GM18858 (cell line): ENCODE data around the gene PRKAR1B.
"Not testable (repeated sequence)": the region's sequence is repeated elsewhere in the genome, so short reads cannot be mapped to it uniquely, and the experiment has no call there.

Experiments used
- ATAC-seq: cut with Tn5 transposase; IDR thresholded peaks from one replicate; pipeline ENCODE4 v1.9.1; 2021; ENCODE audit not compliant: unreplicated experiment

The PRKAR1B gene

GRCh38 chr7:672891-673290 lies 54.2 kb downstream of the PRKAR1B start:
- no peak for ATAC-seq

GRCh38 chr7:671415-672042 lies 55.6 kb downstream of the PRKAR1B start:
- no peak for ATAC-seq

- no peak for ATAC-seq
These were observed 56.3 kb downstream of the PRKAR1B start for GRCh38 chr7:670501-671390.

- ATAC-seq = no peak
These were observed 58.1 kb downstream of the PRKAR1B start for GRCh38 chr7:668958-669357.

GRCh38 chr7:668139-668931 lies 58.7 kb downstream of the PRKAR1B start:
- no peak for ATAC-seq

GRCh38 chr7:666454-667292 lies 60.4 kb downstream of the PRKAR1B start:
- ATAC-seq = no peak

GRCh38 chr7:665736-666453 lies 61.2 kb downstream of the PRKAR1B start:
- ATAC-seq = no peak

- ATAC-seq = no peak
These were observed 61.9 kb downstream of the PRKAR1B start for GRCh38 chr7:664997-665735.

- no peak for ATAC-seq
These were observed 62.7 kb downstream of the PRKAR1B start for GRCh38 chr7:664402-664775.

GRCh38 chr7:662576-662975 lies 64.5 kb downstream of the PRKAR1B start:
- ATAC-seq = no peak

GRCh38 chr7:659996-660395 lies 67.1 kb downstream of the PRKAR1B start:
- no peak for ATAC-seq

- no peak for ATAC-seq
These were observed 67.7 kb downstream of the PRKAR1B start for GRCh38 chr7:659306-659847.

- ATAC-seq = no peak
These were observed 69.4 kb downstream of the PRKAR1B start for GRCh38 chr7:657565-658119.

- not testable (repeated sequence) for ATAC-seq
These were observed 70.1 kb downstream of the PRKAR1B start for GRCh38 chr7:657010-657409.

GRCh38 chr7:655758-656157 lies 71.3 kb downstream of the PRKAR1B start:
- no peak for ATAC-seq

GRCh38 chr7:653829-654764 lies 73.0 kb downstream of the PRKAR1B start:
- ATAC-seq = no peak

- no peak for ATAC-seq
These were observed 74.2 kb downstream of the PRKAR1B start for GRCh38 chr7:652881-653280.

GRCh38 chr7:652167-652566 lies 74.9 kb downstream of the PRKAR1B start:
- ATAC-seq = not testable (repeated sequence)
